Hematopoietic multipotent progenitor cell treated with erythropoietin and hydrocortisone succinate and interleukin-3 and kit ligand, for 6 days (in vitro differentiated cells): ENCODE results near the gene ZNF630.
A peak's percentile ranks its signal among the peaks of the same experiment; 100 is the strongest.
"Not testable (repeated sequence)": the region's sequence is repeated elsewhere in the genome, so short reads cannot be mapped to it uniquely, and the experiment has no call there.

ENCODE experiments used
- DNase-seq: peaks from one replicate; pipeline ENCODE4 v3.0.0-alpha.2; 2015

The ZNF630 gene

GRCh38 chrX:48028091-48028490, 43.3 kb downstream of the ZNF630 start:
- DNase-seq: no peak

GRCh38 chrX:48027545-48027944, 43.9 kb downstream of the ZNF630 start:
- not testable (repeated sequence) for DNase-seq

GRCh38 chrX:48025561-48025960, 45.9 kb downstream of the ZNF630 start:
- DNase-seq: peak; percentile 84

GRCh38 chrX:48022738-48023137, 48.7 kb downstream of the ZNF630 start:
- DNase-seq: no peak

- no peak for DNase-seq
These were observed 49.3 kb downstream of the ZNF630 start for GRCh38 chrX:48022100-48022499.

GRCh38 chrX:48021026-48021900, 50.2 kb downstream of the ZNF630 start:
- peak; percentile 77 for DNase-seq

- DNase-seq: not testable (repeated sequence)
These were observed 51.0 kb downstream of the ZNF630 start for GRCh38 chrX:48020472-48020871.

GRCh38 chrX:48019892-48020291, 51.5 kb downstream of the ZNF630 start:
- not testable (repeated sequence) for DNase-seq

GRCh38 chrX:48016583-48017310, 54.7 kb downstream of the ZNF630 start:
- not testable (repeated sequence) for DNase-seq

- not testable (repeated sequence) for DNase-seq
These were observed 61.9 kb downstream of the ZNF630 start for GRCh38 chrX:48009445-48009960.
